Activated T-cell treated with anti-CD3 and anti-CD28 coated beads, Interleukin-2, amount 50 U/mL, for 1 hour (primary cell): Measurements from ENCODE around the gene LIN28A.
A peak's percentile ranks its signal among the peaks of the same experiment; 100 is the strongest.

ENCODE experiments used
- DNase-seq: peaks from one replicate; pipeline ENCODE4 v3.0.0-alpha.2; 2020

LIN28A gene

DNA sequence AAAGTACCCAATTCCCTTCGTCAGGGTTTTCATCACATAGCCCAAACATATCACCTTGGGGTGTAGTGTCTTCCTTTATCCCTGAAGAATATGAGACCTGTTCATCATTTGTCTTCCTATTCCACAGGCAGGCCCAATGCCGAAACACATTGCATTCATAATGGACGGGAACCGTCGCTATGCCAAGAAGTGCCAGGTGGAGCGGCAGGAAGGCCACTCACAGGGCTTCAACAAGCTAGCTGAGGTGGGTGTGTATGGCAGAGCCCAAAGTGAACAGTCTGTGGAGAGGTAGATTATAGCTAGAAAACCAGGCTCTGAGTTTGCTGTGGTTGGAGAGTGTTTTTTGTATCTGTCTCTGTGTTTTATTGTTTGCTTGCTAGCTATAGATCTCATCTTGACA is 27.4 kb downstream of the LIN28A start:
- no peak for DNase-seq

DNA sequence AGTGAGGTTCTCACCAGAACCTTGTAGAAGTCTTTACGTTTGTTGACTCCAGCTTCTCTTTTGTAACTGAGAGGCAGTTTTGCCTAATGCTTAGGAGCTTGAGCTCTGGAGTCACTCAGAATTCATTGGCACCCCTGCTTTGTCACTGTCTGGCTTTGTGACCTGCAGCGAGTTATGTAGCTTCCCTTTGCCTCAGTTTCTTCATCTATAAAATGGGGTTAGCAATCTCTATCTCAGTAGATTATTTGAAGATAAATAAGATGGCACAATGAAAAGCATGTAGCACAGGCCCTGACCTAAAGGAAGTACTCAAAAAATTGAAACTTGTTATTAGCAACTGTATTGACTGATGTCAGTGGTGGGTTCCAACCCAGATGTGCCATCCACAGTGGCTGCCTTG is 29.6 kb downstream of the LIN28A start:
- DNase-seq = no peak

DNA sequence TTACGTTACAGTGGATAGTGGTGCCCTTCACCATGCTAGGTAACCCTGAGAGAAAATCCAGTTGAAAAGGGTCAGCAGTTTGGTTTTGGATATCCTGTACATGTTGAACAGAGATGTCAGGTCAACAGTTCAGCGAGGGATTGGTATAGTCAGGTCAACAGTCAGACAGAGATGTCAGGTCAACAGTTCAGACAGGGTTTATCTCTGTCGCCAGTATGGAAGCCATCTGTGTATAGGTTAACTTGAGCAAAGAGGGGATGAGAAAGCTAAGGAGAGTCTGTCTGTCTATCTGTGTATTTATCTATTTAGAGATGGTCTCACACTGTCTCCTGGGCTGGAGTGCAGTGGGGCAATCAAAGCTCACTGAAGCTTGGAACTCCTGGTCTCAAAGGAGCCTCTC is 39.3 kb downstream of the LIN28A start:
- DNase-seq = no peak

DNA sequence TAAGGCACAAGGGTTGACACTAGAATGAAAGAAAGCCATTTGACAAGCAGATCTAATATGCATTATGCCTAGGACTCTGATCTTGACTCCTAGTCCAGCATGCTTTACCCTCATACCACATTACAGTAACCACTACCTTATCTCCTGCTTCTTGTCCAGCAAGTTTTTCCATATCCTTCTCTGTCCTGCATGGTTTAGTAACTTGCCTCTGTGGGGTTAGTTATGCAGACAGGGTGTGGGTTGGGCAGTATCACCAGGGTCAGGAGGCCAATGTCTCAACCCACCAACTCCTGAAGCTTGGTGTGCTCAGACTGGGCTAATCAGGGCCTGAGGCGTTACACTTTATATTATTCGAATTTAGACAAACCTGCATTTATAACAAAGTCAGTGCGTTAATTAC is 40.3 kb downstream of the LIN28A start:
- DNase-seq = no peak

DNA sequence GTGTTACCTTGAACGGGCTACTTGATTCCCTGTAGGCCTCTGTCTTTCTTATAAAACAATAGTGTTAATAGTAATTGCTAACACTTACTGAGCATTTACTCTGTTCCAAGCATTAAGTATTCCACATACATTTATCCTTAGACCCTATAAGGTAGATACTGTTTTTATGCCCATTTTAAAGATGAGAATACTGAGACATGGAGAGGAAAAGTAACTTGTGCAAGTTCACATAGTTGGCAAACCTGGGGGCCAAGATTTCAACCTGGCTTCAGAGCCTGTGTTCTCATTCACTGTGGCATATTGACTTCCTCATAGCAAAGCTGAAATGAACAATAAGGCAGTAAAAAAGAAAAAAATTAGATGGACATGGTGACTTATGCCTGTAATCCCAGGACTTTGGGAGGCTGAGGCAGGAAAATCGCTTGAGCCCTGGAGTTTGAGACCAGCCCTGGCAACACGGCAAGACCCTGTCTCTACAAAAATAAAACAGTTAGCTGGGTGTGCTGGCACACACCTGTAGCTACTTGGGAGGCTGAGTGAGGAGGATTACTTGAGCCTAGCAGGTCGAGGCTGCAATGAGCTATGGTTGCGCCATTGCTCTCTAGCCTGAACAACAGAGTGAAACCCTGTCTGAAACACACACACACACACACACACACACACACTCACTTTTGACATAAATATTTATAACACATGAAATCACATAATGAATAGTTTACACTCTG is 42.0 kb downstream of the LIN28A start:
- no peak for DNase-seq

DNA sequence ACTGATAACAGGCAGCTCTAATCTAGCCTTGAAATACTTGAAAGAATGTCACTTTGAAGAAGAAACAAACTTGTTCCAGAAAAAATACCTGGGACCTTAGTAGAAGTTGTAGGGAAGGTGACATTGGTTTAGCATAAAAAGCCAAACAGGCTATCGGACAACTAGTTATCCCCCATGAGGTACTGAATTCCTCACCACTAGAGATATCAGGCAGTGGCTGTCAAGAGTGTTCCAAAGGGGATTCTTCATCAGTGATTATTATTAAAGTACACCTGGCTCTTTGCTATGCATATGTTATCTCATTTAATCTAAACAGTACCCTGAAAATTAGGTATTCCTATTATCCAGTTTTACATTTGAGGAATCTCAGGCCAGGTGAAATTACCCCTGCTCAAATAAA is 48.5 kb downstream of the LIN28A start:
- DNase-seq = no peak

DNA sequence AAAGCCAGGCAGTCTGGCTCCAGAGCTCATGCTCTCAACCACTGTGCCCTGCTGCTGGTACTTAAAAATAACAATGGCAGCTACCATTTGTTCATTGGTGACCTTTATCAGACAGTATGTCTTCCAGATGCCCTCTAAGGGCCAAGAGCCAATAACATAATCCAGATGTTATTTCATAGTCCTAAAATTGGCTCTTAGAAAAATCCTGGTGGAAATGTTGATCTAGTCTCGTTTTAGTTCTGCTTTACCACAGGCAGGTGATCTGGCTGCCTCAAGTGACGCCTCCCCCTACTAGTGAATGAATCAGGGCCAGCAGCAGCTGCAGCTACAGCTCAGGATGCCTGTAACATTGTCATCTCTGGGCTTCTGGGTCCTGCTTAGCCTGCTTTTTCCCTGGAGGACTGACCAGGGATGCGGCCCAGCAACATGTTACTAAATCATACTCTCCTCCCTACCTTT is 49.0 kb downstream of the LIN28A start:
- no peak for DNase-seq

DNA sequence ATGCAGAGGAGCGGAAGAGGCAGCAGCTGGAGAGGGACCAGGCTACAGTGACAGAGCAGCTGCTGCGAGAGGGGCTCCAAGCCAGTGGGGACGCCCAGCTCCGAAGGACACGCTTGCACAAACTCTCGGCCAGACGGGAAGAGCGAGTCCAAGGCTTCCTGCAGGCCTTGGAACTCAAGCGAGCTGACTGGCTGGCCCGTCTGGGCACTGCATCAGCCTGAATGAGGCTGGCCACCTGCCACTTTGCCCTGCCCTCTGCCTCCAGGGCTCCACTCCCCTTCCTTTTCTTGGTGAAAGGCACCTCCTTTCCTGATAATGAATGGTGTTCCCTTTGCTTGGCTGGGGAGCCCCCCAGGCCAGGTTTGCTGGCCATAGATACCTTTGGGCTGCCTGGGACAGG is 58.3 kb downstream of the LIN28A start:
- no peak for DNase-seq

DNA sequence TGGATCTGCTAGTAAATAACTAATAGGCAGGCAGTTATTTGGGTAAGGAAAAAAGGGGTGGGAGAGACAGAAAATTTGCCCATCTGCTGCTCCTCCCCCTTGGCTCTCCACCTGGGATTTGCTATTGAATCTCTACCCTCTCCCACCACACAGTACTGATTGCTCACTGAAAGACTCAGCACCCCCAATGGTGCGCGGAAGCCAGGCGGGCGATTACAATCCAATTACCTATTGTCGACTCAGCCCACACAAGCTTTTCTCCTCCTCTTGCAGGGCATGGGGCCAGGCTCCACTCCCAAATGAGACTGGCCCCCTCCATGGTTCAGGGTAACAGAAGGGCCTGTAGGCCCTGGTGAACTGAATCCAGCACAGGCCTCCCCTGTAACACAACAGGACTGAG is 58.9 kb downstream of the LIN28A start:
- DNase-seq = no peak

DNA sequence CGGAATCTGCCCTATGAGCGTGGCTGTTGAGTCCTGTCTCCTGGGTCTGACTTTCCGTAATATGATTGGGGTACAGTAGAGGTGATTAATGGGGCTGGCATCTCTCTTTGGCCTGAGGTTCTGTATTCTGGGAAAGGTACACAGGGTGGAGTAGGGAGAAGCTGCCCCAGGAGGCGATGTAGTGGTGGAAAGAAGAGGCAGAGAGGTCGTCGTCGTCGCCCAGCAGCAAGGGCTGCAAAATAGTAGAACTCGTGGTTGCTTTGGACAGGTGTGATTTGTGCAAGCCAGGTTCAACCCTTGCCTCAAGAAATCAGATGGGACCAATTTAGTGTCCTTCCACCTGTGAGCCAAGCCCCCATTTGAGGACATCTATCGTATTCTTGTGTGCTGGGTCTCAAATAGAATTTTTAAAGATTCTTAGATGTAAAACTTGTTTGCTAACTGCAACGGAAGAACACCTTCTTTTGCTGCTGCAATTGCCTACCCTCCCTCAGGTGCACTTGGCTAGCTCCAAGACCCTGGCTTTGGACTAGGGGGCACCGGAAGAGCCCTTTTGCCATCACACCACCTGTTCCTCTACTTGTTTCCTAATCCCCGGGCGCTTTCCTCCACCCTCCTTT is 60.4 kb downstream of the LIN28A start:
- DNase-seq = no peak

DNA sequence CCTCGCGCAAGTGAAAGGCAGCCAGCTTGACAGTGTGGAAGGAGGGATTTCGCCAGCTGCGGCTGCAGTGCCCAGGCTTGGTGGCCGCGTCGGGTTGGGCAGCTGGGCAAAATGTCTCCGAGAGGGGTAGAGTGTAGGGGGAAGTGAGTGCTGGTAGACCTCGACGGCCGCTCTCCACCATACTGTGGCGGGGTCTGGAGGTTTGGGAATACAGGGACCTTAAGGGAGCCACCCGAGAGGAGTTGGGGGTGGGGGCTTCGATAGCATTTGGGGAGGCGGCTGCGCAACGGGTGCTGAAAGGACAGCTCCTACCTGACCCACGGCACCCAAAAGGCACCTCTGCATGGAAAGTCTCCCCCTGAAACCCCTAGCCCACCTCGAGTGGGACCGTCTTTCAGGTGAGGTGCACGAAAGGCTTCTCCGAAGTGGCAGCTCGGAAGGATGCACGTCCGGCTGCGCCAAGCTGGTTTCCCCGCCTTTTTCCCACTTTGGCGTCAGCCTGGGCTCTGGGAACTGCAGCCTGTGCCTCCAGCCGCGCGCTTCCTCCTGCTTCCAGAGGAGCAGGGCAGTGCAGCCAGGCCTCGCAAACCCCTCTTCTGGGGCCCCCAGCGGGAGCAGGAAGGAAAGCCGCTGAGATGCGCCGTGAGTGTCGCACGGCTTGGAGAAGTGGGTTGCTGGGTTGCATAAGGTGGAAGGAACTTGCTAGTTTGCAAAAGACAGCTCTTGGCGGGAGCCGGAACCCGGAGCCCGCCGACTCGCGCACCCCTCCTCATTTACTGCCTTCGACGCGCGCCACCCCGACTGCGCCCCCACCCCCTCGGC is 61.1 kb downstream of the LIN28A start:
- peak; percentile 24 for DNase-seq

DNA sequence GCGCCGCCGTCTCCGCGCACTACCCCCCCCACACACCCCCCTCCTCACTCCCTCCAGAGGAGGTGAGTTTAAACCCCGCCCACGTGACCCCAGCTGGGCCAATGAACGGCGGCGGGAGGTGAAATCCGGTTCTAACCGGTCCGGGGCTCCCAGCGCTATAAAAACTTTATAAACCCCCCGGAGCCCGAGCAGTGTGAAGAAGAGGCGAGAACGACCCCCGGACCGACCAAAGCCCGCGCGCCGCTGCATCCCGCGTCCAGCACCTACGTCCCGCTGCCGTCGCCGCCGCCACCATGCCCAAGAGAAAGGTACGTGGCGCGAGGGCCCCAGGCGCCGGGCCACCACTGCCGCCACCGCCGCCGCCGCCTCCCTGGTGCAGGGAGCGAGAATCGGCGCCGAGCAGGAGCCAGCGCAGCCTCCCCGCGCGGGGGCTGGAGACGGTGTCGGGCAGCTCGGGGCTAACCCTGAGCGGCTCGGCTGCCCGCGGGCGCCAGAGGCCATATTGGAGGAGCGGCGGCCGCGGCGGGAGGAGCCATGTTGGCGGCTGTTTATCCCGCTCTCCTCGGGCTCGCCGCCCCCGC is 61.8 kb downstream of the LIN28A start, which contains the start of gene HMGN2:
Gene HMGN2 (plus strand): TSS at position 121 of the 581 bp plus-strand sequence. CDS start 173 bp downstream, at position 294.
- DNase-seq = peak; percentile 84

DNA sequence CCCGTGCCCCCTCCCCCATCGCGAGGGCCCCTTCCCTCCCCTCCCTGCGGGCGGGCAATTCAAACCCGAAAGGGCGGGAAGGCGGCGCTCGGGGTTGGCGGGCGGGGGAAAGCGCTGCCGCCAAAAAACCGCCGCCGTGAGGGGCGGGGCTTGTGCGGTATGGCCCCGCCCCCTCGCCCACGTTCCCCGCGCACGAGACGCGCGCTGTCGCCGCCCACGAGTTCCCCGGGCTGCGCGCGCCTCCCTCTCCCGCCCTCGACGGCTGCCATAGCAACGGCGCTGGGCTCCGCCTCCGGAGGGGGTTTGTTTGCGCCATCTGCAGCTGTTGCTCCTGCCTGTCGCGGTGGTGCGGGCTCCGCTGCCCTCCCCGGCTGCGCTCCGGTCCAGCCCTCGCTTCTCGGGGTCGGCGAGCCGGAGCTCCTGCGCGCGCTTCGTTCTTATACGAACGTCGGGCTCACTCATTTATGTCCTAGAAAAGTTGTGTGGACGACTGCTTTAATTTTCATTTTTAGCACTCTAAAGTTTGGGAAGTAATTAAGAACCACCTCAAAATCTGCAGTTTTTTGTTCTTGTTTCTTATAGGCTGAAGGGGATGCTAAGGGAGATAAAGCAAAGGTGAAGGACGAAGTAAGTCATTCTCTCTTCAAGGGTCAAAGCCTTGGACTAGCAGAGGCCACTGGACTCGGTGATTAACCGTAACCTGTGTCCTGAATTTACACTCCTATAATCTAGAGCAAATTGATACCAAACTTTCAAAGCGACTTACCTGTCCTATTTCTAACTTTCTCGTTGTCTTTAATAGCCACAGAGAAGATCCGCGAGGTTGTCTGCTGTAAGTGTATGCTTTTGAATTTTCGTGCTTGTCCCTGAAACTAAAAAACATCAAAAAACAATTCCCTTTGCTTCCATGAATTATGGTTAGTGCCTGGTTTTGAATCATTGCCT is 62.6 kb downstream of the LIN28A start:
- peak; percentile 99 for DNase-seq

DNA sequence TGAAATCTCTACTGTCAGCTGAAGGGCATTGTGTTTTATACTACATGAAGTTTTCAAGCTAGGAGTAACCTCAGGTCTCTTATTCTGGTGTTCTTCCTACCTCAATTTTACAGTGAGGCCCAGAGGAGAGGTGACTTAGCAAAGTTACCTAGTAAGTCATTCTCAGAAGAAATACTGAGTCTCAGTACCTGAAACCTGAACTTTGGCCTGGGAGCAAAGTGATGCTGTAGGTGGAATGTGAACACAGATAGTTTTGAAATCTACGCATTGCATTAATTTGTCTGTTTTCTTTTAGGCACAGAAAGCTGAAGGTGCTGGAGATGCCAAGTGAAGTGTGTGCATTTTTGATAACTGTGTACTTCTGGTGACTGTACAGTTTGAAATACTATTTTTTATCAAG is 64.2 kb downstream of the LIN28A start:
- no peak for DNase-seq

DNA sequence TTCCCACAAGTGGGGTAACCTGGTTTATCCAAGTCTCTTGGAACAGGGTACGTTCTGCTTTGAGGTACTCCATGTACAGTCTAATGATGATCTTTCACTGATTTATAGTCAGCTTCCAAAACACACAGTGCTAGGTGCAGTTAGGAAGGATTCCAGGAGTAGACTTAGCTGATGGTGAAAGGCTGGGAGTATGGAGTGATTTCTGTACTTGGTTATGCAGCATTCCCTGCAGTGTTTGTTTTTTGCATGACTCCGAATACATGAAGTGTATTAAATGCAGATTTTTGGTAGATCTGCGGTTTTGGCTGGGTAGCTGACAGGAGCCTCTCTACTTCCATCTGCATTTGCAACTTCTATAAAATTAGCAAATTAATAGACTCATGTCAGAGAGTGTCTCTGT is 65.4 kb downstream of the LIN28A start:
- DNase-seq = no peak

DNA sequence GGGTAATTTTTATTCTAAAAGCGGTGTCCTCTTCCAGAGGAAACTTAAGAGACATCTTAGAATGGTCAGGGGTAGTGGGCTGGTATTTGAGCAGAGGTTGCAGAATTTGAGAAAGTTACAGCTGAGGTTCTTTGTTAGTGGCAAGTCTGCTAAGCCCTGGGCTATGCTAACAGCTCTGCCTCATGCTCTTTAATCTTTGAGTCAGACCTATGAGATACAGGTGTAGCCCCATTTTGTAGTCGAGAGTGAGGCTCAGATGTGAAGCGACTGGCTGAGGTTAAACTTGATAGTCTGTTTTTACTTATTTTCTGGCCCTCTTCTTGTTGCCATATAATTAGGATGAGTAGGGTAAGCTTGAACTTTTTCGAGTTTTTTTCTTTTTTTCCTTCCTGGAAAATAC is 66.3 kb downstream of the LIN28A start:
- DNase-seq = no peak

DNA sequence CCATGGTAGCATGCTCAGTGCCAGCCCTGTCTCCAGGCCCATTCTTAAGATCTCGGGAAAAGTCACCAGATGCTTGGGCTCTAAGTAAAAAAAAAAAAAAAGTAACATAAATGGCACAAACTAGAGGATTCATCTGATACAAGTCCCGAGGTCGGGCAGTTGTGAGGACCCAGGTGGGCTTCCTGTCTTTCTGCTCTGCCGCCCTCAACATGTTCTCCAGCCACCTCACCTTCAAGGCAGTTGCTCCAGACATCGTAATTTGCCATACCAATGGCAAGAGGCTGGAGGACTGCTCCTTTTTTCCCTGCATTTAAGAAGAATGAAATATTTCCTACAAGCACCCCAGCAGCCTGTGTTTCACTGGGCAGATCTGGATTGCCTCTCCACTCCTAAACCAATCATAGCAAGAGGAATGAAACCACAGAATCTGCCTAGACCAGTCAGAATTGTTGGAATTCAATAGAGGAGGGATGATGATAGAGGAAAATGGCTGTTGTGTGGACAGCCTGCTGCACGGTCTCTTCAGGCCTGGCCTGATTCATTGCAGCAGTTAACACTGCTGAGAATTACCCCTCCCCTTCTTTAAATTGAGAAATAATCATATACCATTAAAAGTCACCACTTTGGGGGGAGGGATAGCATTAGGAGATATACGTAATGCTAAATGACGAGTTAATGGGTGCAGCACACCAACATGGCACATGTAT is 67.0 kb downstream of the LIN28A start:
- no peak for DNase-seq

DNA sequence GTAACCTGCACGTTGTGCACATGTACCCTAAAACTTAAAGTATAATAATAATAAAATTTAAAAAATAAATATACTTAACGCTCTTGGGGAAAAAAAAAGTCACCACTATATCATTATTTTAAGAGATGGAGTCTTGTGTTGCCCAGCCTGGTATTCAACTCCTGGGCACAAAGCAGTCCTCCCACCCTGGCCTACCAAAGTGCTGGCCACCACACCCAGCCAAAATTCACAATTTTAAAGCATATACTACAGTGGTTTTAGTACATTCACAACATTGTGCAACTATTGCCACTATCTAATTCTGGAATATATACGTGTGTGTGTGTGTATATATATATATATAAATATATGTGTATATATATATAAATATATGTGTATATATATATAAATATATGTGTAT is 67.5 kb downstream of the LIN28A start:
- no peak for DNase-seq

DNA sequence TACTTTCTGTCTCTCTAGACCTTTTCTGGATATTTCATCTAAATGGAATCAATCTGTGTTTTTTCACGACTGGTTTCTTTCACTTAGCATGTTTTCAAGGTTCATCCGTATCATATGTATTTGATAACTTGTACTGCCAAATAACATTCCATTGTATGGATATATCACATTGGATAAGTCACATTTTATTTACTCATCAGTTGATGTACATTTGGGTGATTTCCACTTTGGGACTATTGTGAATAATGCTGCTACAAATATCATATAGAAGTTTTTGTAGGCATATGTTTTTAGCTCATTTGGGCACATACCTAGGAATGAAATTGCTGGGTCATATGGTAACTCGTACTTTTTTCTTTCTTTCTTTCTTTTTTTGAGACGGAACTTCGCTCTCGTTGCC is 68.4 kb downstream of the LIN28A start:
- no peak for DNase-seq
